Measurements from ENCODE around the gene UQCRC1. TPM values are rescaled to one million over a fixed set of nuclear protein-coding genes. Genes with fewer than 3 reads are reported as not detected.
A peak's percentile ranks its signal among the peaks of the same experiment; 100 is the strongest.

Gene UQCRC1
- total RNA-seq, 4 donors from 2014 or later, result 223 to 439 (median 295) TPM

GRCh38 chr3:48607519-48607918 lies 1.9 kb downstream of the UQCRC1 start:
- 96 to 99% methylated on average over 5 of the region's 5 CpGs for WGBS, 2 donors
- Histone ChIP-seq H3K4me3 (replicated peaks in 1 of 3) (no peak overlapping the region), H3K4me1 (peaks cover 8 to 12% of the 10 kb centered on the region in 2 donors), H3K27me3 (no peaks in the 10 kb centered on the region), H3K9me3 (no peaks in the 10 kb centered on the region), H3K36me3 (peaks cover 32 to 40% of the 10 kb centered on the region in 2 donors), H3K27ac (no peak overlapping the region)
- no peak for TF ChIP-seq POLR2A (IDR thresholded peaks at IDR 0.05)
- no peak for TF ChIP-seq CTCF (IDR thresholded peaks at IDR 0.05)
- no peak for DNase-seq
- intact Hi-C loops (cut with DNase I), result no loop called here

GRCh38 chr3:48601622-48601994 lies 7.8 kb downstream of the UQCRC1 start:
- TF ChIP-seq POLR2A (IDR thresholded peaks at IDR 0.05) (no peak), CTCF (IDR thresholded peaks at IDR 0.05) (no peak)
- peak; percentile 73 to 77 for DNase-seq

GRCh38 chr3:48600711-48601621 lies 8.5 kb downstream of the UQCRC1 start:
- H3K4me3 ChIP-seq (replicated peaks in 1 of 3), result no peak overlapping the region
- no peak overlapping the region for H3K27ac ChIP-seq
- no peaks in the 10 kb centered on the region for H3K9me3 ChIP-seq
- H3K27me3 ChIP-seq, result no peaks in the 10 kb centered on the region
- H3K4me1 ChIP-seq, result no peaks in the 10 kb centered on the region
- H3K36me3 ChIP-seq, result peaks cover 71 to 83% of the 10 kb centered on the region in 2 donors
- no peak for TF ChIP-seq POLR2A (IDR thresholded peaks at IDR 0.05)
- TF ChIP-seq CTCF (IDR thresholded peaks at IDR 0.05), result no peak
- no peak for DNase-seq
- WGBS, 2 donors, result 92 to 97% methylated on average over 15 to 19 of the region's 19 CpGs
- intact Hi-C loops (cut with DNase I), result no loop called here

More at GRCh38 chr3:48601622-48601994, 7.8 kb downstream of the UQCRC1 start:
- Histone ChIP-seq H3K9me3 (no peaks in the 10 kb centered on the region), H3K27me3 (no peaks in the 10 kb centered on the region), H3K4me1 (no peaks in the 10 kb centered on the region), H3K4me3 (replicated peaks in 1 of 3) (no peak overlapping the region), H3K36me3 (peaks cover 71 to 89% of the 10 kb centered on the region in 2 donors), H3K27ac (no peak overlapping the region)
- 48 to 51% methylated on average over 2 of the region's 2 CpGs for WGBS, 2 donors
- intact Hi-C loops (cut with DNase I), result no loop called here

GRCh38 chr3:48599509-48600285 lies 9.7 kb downstream of the UQCRC1 start:
- H3K36me3 ChIP-seq, result peaks cover 60 to 71% of the 10 kb centered on the region in 2 donors
- H3K4me3 ChIP-seq (replicated peaks in 1 of 3), result no peak overlapping the region
- no peak overlapping the region for H3K27ac ChIP-seq
- TF ChIP-seq CTCF (IDR thresholded peaks at IDR 0.05) (no peak), POLR2A (IDR thresholded peaks at IDR 0.05) (no peak)
- H3K4me1 ChIP-seq, result peaks cover 5 to 9% of the 10 kb centered on the region in 2 donors
- DNase-seq, result no peak
- intact Hi-C loops (cut with DNase I), result no loop called here
- no peaks in the 10 kb centered on the region for H3K9me3 ChIP-seq
- no peaks in the 10 kb centered on the region for H3K27me3 ChIP-seq
- 92 to 100% methylated on average over 3 to 10 of the region's 12 CpGs for WGBS, 2 donors

Data from thyroid gland (tissue), 4 donors.